Panc1 (cell line): Measurements from ENCODE around the gene AKT3. TPM values are rescaled to one million over a fixed set of nuclear protein-coding genes. Genes with fewer than 3 reads are reported as not detected.

Source experiments
- ATAC-seq: fragments of 200-7000 bp; cut with Tn5 transposase; 2 replicates; pipeline ENCODE4 v1.9.1; 2020; ENCODE audit warnings: mild to moderate bottlenecking, moderate library complexity
- BruUV-seq: library from RNA; stranded (reverse); fragments of 400-500 nt; replicated peaks from 2 replicates; lab custom pipeline; 2021; lab: Mats Ljungman, UMichigan
- CTCF ChIA-PET: fragments of 300-600 bp; sonication (Branson Sonifier 250); formaldehyde crosslinking; loops from one replicate; lab custom pipeline; 2022; ENCODE audit warnings: antibody characterized with exemption; lab: Charles Lee
- POLR2A ChIA-PET: fragments of 300-600 bp; sonication (Branson Sonifier 250); formaldehyde crosslinking; loops from one replicate; lab custom pipeline; 2022; ENCODE audit warnings: antibody characterized with exemption; lab: Charles Lee
- DNase-seq: peaks from one replicate; pipeline ENCODE4 v3.0.0-alpha.2; 2010; ENCODE audit warnings: low read depth, low spot score
- H3K27ac ChIP-seq: 2 replicates; pipeline ENCODE4 v1.5.1; 2011; ENCODE audit warnings: mild to moderate bottlenecking, low read length, inconsistent platforms
- H3K27me3 ChIP-seq: fragments of 200-500 bp; sonication (Bioruptor generic); 2 replicates; pipeline ENCODE4 v1.6.0; 2014; ENCODE audit warnings: low read length, inconsistent platforms; ENCODE audit not compliant: control insufficient read depth, insufficient read depth
- H3K36me3 ChIP-seq: fragments of 200-500 bp; sonication (Bioruptor generic); 2 replicates; pipeline ENCODE4 v1.5.1; 2014; ENCODE audit warnings: inconsistent platforms, mild to moderate bottlenecking, low read length, moderate library complexity; ENCODE audit not compliant: control insufficient read depth, insufficient read depth
- H3K4me1 ChIP-seq: 2 replicates; pipeline ENCODE4 v1.5.1; 2011; ENCODE audit warnings: inconsistent platforms, mild to moderate bottlenecking, low read length, moderate library complexity; ENCODE audit not compliant: control insufficient read depth, insufficient read depth
- H3K4me3 ChIP-seq, 2 experiments: 2 replicates each; pipeline ENCODE4 v1.5.1; 2011 to 2012; ENCODE audit warnings: low read depth in 2 of 2, low read length in 2 of 2, mild to moderate bottlenecking in 2 of 2, inconsistent platforms in 1 of 2, moderate library complexity in 1 of 2
- H3K9me3 ChIP-seq: fragments of 200-500 bp; sonication (Bioruptor generic); 2 replicates; pipeline ENCODE4 v1.5.1; 2014; ENCODE audit warnings: low read depth, mild to moderate bottlenecking, inconsistent platforms, low read length, moderate library complexity; ENCODE audit not compliant: control insufficient read depth, insufficient read depth
- POLR2AphosphoS5 ChIP-seq: IDR thresholded peaks from 2 replicates; pipeline ENCODE4 v1.6.1; 2012; ENCODE audit warnings: mild to moderate bottlenecking, low read depth, low read length, moderate library complexity
- SIN3A ChIP-seq: IDR thresholded peaks from 2 replicates; pipeline ENCODE4 v1.6.1; 2012; ENCODE audit warnings: low read depth, mild to moderate bottlenecking, low read length, moderate library complexity, borderline replicate concordance; ENCODE audit not compliant: insufficient read depth
- TCF7L2 ChIP-seq: IDR thresholded peaks from 2 replicates; pipeline ENCODE4 v1.6.1; 2011; ENCODE audit warnings: mild to moderate bottlenecking, low read depth, low read length, inconsistent platforms
- in situ Hi-C: cut with HindIII; loops from 2 replicates; pipeline ENCODE4 v1.10.0; 2016; ENCODE audit warnings: low sequenced_read_pairs, low pct_unique_long_range_greater_than_20kb
- intact Hi-C: fragments of 100-400 bp; cut with micrococcal nuclease; formaldehyde crosslinking; loops from one replicate; pipeline ENCODE4 v1.10.0; 2022; ENCODE audit not compliant: unreplicated experiment
- total RNA-seq: library from RNA; stranded (reverse); gene quantifications from one replicate; pipeline ENCODE4 v1.2.1, GENCODE V29; 2021; ENCODE audit not compliant: unreplicated experiment
- TF ChIP-seq, protein P1 (sequence below): fragments of 450-650 bp; IDR thresholded peaks from 2 replicates; pipeline ENCODE4 v1.5.1; 2017; ENCODE audit warnings: mild to moderate bottlenecking
- TF ChIP-seq, protein P2 (sequence below), 2 experiments: IDR thresholded peaks; 2 replicates each; pipeline ENCODE4 v1.6.1; 2011 to 2012; ENCODE audit warnings: low read depth in 2 of 2, control low read depth in 1 of 2, low read length in 1 of 2, mild to moderate bottlenecking in 1 of 2, moderate library complexity in 1 of 2; ENCODE audit not compliant: insufficient read depth in 1 of 2

The AKT3 gene
- total RNA-seq, 1 experiment from 2014 or later, result 11.0 TPM

DNA sequence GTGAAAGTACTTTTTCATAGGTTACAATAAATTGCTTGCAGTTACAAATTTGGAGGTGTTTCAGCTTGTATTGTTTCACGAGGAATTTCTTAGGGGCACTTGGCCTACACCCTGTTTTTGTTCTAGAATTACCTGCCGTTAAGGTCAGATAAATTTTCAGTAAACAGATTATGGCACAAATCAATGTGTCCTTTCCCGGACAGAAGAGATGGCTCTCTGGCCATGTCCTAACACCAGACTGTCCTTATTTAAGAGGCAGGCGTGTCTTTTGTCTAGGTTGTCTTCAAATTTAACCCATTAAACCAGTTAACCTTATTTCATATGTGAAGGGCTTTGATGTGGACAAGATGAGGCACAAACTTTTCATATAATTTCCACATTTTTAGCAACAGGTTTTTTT lies 350.8 kb downstream of the AKT3 start:
- Histone ChIP-seq H3K4me3 (no peak overlapping the region), H3K36me3 (no peaks in the 10 kb centered on the region), H3K27me3 (no peaks in the 10 kb centered on the region), H3K4me1 (no peaks in the 10 kb centered on the region), H3K27ac (no peak overlapping the region), H3K9me3 (no peaks in the 10 kb centered on the region)
- no TSS peak for BruUV-seq
- CTCF ChIA-PET, result no interaction called here
- ATAC-seq (no peak), DNase-seq (no peak)
- intact Hi-C loops (no loop called here), in situ Hi-C loops (no loop called here)
- TF ChIP-seq SIN3A (no peak), POLR2AphosphoS5 (no peak), TCF7L2 (no peak)
- TF ChIP-seq, protein P1, sequence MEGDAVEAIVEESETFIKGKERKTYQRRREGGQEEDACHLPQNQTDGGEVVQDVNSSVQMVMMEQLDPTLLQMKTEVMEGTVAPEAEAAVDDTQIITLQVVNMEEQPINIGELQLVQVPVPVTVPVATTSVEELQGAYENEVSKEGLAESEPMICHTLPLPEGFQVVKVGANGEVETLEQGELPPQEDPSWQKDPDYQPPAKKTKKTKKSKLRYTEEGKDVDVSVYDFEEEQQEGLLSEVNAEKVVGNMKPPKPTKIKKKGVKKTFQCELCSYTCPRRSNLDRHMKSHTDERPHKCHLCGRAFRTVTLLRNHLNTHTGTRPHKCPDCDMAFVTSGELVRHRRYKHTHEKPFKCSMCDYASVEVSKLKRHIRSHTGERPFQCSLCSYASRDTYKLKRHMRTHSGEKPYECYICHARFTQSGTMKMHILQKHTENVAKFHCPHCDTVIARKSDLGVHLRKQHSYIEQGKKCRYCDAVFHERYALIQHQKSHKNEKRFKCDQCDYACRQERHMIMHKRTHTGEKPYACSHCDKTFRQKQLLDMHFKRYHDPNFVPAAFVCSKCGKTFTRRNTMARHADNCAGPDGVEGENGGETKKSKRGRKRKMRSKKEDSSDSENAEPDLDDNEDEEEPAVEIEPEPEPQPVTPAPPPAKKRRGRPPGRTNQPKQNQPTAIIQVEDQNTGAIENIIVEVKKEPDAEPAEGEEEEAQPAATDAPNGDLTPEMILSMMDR, result no peak
- TF ChIP-seq, protein P2, sequence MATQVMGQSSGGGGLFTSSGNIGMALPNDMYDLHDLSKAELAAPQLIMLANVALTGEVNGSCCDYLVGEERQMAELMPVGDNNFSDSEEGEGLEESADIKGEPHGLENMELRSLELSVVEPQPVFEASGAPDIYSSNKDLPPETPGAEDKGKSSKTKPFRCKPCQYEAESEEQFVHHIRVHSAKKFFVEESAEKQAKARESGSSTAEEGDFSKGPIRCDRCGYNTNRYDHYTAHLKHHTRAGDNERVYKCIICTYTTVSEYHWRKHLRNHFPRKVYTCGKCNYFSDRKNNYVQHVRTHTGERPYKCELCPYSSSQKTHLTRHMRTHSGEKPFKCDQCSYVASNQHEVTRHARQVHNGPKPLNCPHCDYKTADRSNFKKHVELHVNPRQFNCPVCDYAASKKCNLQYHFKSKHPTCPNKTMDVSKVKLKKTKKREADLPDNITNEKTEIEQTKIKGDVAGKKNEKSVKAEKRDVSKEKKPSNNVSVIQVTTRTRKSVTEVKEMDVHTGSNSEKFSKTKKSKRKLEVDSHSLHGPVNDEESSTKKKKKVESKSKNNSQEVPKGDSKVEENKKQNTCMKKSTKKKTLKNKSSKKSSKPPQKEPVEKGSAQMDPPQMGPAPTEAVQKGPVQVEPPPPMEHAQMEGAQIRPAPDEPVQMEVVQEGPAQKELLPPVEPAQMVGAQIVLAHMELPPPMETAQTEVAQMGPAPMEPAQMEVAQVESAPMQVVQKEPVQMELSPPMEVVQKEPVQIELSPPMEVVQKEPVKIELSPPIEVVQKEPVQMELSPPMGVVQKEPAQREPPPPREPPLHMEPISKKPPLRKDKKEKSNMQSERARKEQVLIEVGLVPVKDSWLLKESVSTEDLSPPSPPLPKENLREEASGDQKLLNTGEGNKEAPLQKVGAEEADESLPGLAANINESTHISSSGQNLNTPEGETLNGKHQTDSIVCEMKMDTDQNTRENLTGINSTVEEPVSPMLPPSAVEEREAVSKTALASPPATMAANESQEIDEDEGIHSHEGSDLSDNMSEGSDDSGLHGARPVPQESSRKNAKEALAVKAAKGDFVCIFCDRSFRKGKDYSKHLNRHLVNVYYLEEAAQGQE (IDR thresholded peaks at IDR 0.05; ENCODE audit: insufficient read depth in 1 of 2, low read depth in 2 of 2, low read length in 1 of 2), result no peak
- POLR2A ChIA-PET, result no interaction called here

DNA sequence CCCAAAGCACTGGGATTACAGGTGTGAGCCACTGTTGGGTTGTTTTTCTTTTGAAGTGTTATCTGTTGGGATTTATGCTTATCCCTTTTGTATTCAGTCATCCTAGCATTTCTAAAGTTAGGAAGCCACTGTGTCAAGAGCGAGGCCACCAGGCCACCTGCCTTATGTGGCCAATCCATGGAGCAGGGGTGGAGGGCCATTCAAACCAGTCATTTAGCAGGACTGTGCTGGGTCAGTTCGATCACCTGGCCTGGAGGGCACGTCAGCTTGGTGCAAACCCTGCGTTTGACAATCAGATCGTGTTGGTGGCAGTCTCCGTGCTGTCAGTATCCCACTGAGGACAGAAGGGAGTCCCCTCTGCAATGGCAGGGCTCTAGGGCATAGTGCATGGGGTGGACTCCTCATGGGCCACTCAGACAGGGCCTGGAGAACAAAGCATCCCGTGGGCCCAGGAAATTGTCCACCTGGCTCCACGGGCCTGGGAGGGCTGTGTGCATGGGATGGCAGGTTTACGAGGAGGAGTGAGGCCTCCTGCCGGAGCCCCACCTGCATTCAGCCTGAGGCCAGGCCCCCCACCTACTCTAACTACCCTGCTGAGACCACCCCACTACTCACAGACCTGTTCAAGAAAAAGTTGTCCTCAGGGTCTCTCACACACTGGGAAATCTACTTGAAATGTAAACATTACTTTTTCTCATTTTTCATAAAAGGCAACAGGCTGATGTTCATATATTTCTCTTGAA lies 351.9 kb downstream of the AKT3 start:
- no TSS peak for BruUV-seq
- ChIA-PET POLR2A (no interaction called here), CTCF (no interaction called here)
- H3K4me3 ChIP-seq, result no peak overlapping the region
- no peak overlapping the region for H3K27ac ChIP-seq
- in situ Hi-C loops, result no loop called here
- no peaks in the 10 kb centered on the region for H3K9me3 ChIP-seq
- no peaks in the 10 kb centered on the region for H3K27me3 ChIP-seq
- no peak for TF ChIP-seq TCF7L2
- TF ChIP-seq, protein P1, result no peak
- TF ChIP-seq POLR2AphosphoS5, result no peak
- TF ChIP-seq, protein P2 (IDR thresholded peaks at IDR 0.05; ENCODE audit: insufficient read depth in 1 of 2, low read depth in 2 of 2, low read length in 1 of 2), result no peak
- no peak for TF ChIP-seq SIN3A
- H3K36me3 ChIP-seq, result no peaks in the 10 kb centered on the region
- intact Hi-C loops, result no loop called here
- DNase-seq (no peak), ATAC-seq (no peak)
- H3K4me1 ChIP-seq, result no peaks in the 10 kb centered on the region
